Stomach smooth muscle (tissue), 2 donors: ENCODE data around the gene RPTN.

Source experiments
- H3K27ac ChIP-seq: one replicate; pipeline ENCODE4 v1.7.0; 2013; ENCODE audit warnings: mild to moderate bottlenecking, low read length, inconsistent platforms
- H3K27me3 ChIP-seq, 2 donors: one replicate each; pipeline ENCODE4 v1.7.0; 2013; ENCODE audit warnings: low read length in 2 of 2; ENCODE audit not compliant: insufficient read depth in 2 of 2, control insufficient read depth in 1 of 2
- H3K36me3 ChIP-seq, 2 donors: one replicate each; pipeline ENCODE4 v1.7.0; 2013; ENCODE audit warnings: low read length in 2 of 2; ENCODE audit not compliant: control insufficient read depth in 2 of 2, insufficient read depth in 2 of 2
- H3K4me1 ChIP-seq: one replicate; pipeline ENCODE4 v1.7.0; 2013; ENCODE audit warnings: low read length; ENCODE audit not compliant: control insufficient read depth, insufficient read depth
- H3K4me3 ChIP-seq, 2 donors: one replicate each; pipeline ENCODE4 v1.7.0; 2013; ENCODE audit warnings: low read length in 2 of 2
- H3K9ac ChIP-seq, 2 donors: one replicate each; pipeline ENCODE4 v1.7.0; 2013; ENCODE audit warnings: low read length in 2 of 2, mild to moderate bottlenecking in 1 of 2
- H3K9me3 ChIP-seq, 2 donors: one replicate each; pipeline ENCODE4 v1.7.0; 2013; ENCODE audit warnings: low read length in 2 of 2; ENCODE audit not compliant: control insufficient read depth in 2 of 2
- donor health status: healthy.
- donor health status: Pancreatic carcinoma.

Gene RPTN, protein sequence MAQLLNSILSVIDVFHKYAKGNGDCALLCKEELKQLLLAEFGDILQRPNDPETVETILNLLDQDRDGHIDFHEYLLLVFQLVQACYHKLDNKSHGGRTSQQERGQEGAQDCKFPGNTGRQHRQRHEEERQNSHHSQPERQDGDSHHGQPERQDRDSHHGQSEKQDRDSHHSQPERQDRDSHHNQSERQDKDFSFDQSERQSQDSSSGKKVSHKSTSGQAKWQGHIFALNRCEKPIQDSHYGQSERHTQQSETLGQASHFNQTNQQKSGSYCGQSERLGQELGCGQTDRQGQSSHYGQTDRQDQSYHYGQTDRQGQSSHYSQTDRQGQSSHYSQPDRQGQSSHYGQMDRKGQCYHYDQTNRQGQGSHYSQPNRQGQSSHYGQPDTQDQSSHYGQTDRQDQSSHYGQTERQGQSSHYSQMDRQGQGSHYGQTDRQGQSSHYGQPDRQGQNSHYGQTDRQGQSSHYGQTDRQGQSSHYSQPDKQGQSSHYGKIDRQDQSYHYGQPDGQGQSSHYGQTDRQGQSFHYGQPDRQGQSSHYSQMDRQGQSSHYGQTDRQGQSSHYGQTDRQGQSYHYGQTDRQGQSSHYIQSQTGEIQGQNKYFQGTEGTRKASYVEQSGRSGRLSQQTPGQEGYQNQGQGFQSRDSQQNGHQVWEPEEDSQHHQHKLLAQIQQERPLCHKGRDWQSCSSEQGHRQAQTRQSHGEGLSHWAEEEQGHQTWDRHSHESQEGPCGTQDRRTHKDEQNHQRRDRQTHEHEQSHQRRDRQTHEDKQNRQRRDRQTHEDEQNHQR

DNA sequence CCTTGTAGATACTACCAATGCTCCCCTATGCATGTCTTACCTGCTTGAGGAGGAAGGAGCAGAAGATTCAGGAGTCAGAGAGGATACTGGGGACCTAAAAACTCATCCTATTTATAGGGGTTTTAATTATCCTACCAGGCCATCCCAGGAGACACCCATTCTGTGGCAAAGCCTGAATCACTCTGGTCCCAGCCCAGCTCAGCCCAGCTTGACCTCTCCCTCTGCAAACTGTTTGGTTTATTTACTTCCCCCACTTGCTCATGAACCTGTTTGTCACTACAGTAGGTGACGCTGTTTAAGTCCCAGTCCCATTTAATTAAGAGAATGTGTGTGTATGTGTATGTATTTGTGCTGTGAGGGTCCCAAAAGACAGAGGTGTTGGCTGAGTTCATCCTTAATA, at the start of gene RPTN:
TSS of gene RPTN (minus strand) at position 85 of the 400 bp plus-strand sequence. CDS start 1,339 bp downstream, outside the sequence.
- no peak within 1 kb of the TSS for H3K27ac ChIP-seq
- H3K36me3 ChIP-seq: no peaks in the 10 kb centered on the region
- no peaks in the 10 kb centered on the region for H3K27me3 ChIP-seq
- H3K4me1 ChIP-seq: no peaks in the 10 kb centered on the region
- H3K9ac ChIP-seq: no peak within 1 kb of the TSS
- no peaks in the 10 kb centered on the region for H3K9me3 ChIP-seq
- H3K4me3 ChIP-seq: no peak within 1 kb of the TSS

DNA sequence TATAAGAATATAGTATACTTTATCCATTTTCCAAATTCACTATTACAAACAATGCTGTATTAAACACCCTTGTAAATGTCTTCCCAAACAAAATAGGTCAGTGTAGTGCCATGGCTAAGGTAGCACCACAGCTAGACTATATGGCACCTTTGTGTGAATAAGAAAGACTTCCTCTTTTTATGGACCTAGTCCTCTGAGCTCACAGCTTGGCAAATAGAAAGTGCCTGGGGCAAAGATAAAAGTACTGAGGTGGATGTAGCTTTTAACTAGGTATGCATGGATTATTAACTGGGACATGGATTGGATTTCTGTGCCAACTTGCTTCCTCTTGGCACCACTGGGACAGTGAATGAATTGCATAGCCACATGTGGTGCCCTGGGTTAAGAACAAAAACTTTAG, 40.0 kb upstream of the RPTN start:
- H3K9ac ChIP-seq: no peak overlapping the region
- no peaks in the 10 kb centered on the region for H3K9me3 ChIP-seq
- no peaks in the 10 kb centered on the region for H3K27me3 ChIP-seq
- no peaks in the 10 kb centered on the region for H3K36me3 ChIP-seq
- H3K27ac ChIP-seq: no peak overlapping the region
- no peaks in the 10 kb centered on the region for H3K4me1 ChIP-seq
- H3K4me3 ChIP-seq: no peak overlapping the region

DNA sequence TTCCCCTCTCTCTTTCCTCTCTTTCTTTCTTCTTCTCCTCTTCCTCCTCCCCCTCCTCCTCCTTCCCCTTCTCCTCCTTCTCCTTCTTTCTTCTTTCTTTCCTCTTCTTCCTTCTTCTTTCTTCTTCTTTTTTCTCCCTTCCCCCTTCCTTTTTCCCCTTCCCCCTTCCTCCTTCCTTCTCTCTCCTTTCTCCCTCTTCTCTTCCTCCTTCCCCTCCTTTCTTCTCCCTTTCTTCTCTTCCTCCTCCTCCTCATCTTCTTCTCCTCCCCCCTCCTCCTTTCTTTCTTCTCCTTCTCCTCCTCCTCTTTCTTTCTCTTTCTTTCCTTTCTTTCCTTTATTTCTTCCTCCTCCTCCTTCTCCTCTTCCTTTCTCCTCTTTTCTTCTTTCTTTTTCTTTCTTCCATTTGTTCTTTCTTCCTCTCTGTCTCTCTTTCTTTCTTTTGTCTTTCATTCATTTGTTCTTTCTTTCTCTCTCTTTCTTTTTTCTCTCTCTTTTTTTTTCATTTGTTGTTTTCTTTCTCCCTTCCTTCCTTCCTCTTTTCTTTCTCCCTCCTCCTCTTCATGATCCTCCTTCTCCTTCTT, 38.4 kb upstream of the RPTN start:
- H3K9me3 ChIP-seq: no peaks in the 10 kb centered on the region
- no peak overlapping the region for H3K9ac ChIP-seq
- no peaks in the 10 kb centered on the region for H3K36me3 ChIP-seq
- H3K27ac ChIP-seq: no peak overlapping the region
- no peaks in the 10 kb centered on the region for H3K4me1 ChIP-seq
- no peak overlapping the region for H3K4me3 ChIP-seq
- no peaks in the 10 kb centered on the region for H3K27me3 ChIP-seq

DNA sequence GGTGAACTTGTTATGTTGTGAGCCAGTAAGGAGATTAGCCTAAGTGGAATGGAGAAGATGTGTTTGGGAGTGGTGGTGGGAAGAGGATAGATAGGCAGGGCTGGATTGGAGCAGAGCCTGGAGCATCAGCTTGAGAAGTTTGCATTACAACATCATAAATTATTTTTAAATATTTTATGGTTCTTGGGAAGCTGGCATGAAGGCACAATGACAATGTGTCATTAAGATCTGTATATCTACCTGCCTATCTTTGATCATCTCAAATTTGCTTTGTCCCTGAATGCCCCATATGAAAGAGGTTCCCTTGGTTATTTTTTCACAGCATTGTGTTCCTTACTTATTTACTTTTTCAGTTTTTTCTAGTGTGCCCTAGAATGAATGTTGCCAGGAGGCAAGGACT, 32.7 kb upstream of the RPTN start:
- H3K4me1 ChIP-seq: no peaks in the 10 kb centered on the region
- no peak overlapping the region for H3K27ac ChIP-seq
- no peaks in the 10 kb centered on the region for H3K9me3 ChIP-seq
- no peaks in the 10 kb centered on the region for H3K27me3 ChIP-seq
- H3K9ac ChIP-seq: no peak overlapping the region
- no peaks in the 10 kb centered on the region for H3K36me3 ChIP-seq
- no peak overlapping the region for H3K4me3 ChIP-seq

DNA sequence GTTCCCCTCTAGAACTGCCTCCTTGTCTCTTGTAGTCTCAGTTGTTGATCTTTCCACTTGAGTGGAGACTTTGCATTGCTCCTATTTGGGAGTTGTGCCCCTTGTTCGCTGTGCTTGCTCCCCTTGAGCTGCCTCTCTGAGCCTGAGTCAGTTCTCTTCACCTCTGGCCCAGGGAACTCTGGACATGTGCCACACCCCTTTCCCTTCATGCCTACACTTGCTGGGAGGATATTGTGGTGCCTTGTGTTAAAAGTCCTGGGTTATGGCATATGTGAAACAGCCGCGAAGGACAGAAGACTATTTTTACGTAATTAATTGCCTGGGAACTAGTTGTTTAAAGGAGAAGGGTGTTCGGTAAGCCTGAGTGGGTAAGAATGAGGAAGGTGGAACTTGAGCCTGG, 32.2 kb upstream of the RPTN start:
- H3K4me1 ChIP-seq: no peaks in the 10 kb centered on the region
- no peaks in the 10 kb centered on the region for H3K9me3 ChIP-seq
- no peak overlapping the region for H3K9ac ChIP-seq
- H3K36me3 ChIP-seq: no peaks in the 10 kb centered on the region
- no peaks in the 10 kb centered on the region for H3K27me3 ChIP-seq
- no peak overlapping the region for H3K27ac ChIP-seq
- no peak overlapping the region for H3K4me3 ChIP-seq

DNA sequence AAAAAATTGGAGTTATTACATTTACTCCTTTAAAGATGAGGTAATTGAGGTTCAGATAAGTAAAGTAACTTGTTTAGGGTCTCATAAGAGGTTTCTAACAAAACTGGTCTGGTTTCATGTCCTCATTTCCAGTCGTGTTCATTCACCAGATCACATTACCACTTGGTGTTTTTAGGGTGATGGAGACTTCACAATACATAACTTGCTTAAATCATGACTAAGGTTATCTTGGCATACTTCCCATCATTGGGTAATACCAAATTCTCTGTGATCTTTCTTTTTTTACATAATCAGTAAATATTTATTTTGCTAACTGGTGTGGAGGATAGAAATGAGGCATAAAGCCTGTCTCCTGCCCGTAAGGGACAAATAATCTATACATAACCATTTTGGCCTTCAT, 31.6 kb upstream of the RPTN start:
- H3K4me3 ChIP-seq: no peak overlapping the region
- no peaks in the 10 kb centered on the region for H3K36me3 ChIP-seq
- H3K27me3 ChIP-seq: no peaks in the 10 kb centered on the region
- no peak overlapping the region for H3K9ac ChIP-seq
- H3K4me1 ChIP-seq: peaks cover under 1% of the 10 kb centered on the region
- no peak overlapping the region for H3K27ac ChIP-seq
- no peaks in the 10 kb centered on the region for H3K9me3 ChIP-seq

DNA sequence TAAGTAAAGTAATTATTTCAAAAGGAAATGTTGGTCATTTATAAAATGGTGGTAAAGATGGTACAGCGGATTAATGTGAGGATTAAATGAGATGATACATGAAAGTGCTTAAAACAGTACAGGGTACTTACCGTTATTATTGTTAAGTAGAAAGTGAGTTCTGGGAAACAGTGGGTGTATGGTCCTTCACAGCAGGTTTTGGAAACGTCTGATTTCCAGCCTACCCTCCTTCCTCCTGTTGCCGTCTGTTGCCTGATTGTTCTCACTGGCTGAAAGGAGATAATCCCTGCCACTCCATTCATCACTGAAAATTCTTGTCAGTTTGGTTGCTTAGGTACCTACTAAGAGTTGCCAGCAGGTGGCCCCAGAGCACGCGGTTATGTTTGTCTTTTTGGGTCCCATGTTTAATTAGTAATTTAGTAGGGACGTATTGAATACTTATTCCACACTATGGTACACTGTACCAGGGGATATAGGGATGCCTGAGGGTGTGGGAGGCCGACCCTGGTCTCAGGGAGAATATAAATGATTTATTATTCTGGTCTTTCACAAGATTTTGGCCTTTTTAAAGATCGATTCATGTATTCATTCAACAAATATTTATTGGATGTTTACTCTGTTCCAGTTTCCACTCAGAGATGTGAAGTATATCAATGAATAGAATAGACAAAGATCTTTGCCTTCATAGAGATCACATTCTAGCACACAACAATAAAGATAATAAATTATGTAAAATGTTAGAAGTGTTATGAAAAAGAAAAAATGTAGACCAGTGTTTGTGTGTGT, 30.8 kb upstream of the RPTN start:
- Histone ChIP-seq H3K9ac (peak overlapping the region; percentile 53 to 78), H3K9me3 (no peaks in the 10 kb centered on the region), H3K27ac (peak overlapping the region; percentile 58), H3K4me1 (peaks cover 2% of the 10 kb centered on the region), H3K36me3 (no peaks in the 10 kb centered on the region), H3K4me3 (peak overlapping the region; percentile 61 to 79), H3K27me3 (no peaks in the 10 kb centered on the region)

DNA sequence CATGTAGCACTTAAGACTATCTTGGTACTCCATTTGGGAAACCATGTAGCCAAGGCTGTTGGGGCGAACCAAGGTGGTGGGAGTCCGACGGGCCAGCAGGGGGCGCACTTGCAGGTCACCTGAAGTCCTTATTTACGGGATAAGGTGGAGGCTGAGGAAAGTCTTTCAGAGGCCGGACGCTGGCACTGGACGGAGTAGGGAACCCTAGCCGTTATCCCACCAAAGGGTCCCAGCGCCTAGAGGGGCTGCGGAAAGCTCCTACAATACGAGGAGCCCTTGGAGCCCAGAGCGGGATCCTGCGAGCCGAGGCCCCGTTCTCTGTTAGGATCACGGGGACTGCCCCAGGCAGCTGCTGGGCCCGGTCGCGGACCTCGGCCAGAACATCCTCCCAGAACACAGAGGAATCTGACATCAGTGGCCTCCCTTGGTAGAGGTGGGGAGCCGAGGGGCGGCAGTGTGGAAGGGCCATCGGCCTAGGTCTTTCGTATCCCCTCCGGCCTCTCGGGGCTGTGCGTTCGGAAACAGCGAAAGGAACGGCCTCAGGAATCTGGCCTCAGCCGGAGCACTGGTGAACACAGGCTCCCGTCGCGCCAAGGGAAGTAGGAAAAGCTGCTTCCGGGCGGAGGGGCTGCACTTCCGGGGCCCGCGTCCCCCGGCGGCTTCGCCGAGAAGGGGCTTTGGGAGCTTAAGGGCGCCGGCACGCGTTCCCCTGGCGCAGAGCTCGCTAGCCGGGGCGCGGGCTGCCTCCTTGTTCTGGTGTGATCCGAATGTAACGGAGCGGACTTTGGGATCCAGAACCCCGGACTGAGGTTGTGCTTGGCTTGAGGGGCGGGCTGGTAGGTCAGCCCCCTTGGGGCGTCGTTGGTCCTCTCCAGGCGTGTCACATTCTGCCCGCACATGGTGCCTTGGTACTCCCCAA, 29.9 kb upstream of the RPTN start:
- peak overlapping the region; percentile 58 for H3K27ac ChIP-seq
- H3K4me1 ChIP-seq: peaks cover 2% of the 10 kb centered on the region
- peak overlapping the region; percentile 53 to 78 for H3K9ac ChIP-seq
- H3K9me3 ChIP-seq: no peaks in the 10 kb centered on the region
- peak overlapping the region; percentile 61 to 79 for H3K4me3 ChIP-seq
- no peaks in the 10 kb centered on the region for H3K27me3 ChIP-seq
- H3K36me3 ChIP-seq: no peaks in the 10 kb centered on the region

DNA sequence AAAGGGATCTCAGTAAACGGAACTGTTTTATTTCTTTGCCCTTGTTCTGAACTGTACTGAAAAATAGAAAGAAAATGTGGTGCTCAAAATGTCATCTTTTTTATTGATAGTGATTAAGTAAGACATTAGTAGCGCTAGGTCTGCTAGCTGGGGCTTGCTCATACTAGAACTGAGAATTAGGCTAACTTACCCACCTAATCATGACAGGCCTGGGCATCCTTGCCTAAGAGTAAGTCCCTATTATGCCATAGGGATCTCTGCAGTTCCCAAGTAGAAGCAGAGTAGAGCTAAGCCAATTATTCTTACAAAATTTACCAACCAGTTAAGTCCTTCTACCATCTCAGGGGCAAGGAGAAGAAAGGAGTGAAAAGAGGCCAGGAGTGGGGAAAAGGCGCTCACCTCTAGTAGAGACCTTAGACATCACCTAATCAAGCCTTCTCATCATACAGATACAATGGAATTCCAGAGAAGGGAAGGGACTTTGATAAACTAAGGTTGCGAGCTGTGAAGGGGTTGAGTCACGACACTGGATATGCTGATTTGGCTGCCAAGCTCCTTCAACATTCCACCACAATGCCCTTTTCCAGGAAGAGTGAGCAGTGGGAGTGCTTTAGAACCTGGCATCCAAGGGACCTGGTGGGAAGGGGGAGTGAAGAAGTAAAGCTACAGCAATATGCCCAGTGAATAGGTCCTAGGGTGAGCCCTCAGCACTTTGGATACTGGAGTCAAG, 27.7 kb upstream of the RPTN start:
- Histone ChIP-seq H3K9ac (no peak overlapping the region), H3K27ac (no peak overlapping the region), H3K4me1 (peaks cover 2% of the 10 kb centered on the region), H3K36me3 (no peaks in the 10 kb centered on the region), H3K4me3 (no peak overlapping the region), H3K27me3 (no peaks in the 10 kb centered on the region), H3K9me3 (no peaks in the 10 kb centered on the region)
